PFSK-1 (cell line): ENCODE measurements around the gene FKBP1A.

Source experiments
- FOXP2 ChIP-seq: optimal IDR thresholded peaks from 2 replicates; pipeline ENCODE3; 2011; ENCODE audit warnings: borderline replicate concordance, control low read depth, inconsistent platforms; ENCODE audit not compliant: insufficient read depth; ENCODE audit errors: extremely low read length, extremely low read depth
- POLR2AphosphoS5 ChIP-seq: IDR thresholded peaks from 2 replicates; pipeline ENCODE4 v1.6.1; 2012; ENCODE audit warnings: low read depth, mild to moderate bottlenecking, control low read depth, low read length, moderate library complexity
- SIN3A ChIP-seq: IDR thresholded peaks from 2 replicates; pipeline ENCODE4 v1.6.1; 2012; ENCODE audit warnings: mild to moderate bottlenecking, low read length, moderate library complexity, borderline replicate concordance; ENCODE audit not compliant: insufficient read depth
- TF ChIP-seq, protein P1 (sequence below), 2 experiments: IDR thresholded peaks; 2 replicates each; pipeline versions ENCODE4 v1.6.1 to v1.8.0; 2011 to 2012; ENCODE audit warnings: low read depth in 2 of 2, low read length in 2 of 2, control low read depth in 1 of 2, inconsistent platforms in 1 of 2, mild to moderate bottlenecking in 1 of 2, moderate library complexity in 1 of 2; ENCODE audit not compliant: insufficient read depth in 1 of 2

DNA sequence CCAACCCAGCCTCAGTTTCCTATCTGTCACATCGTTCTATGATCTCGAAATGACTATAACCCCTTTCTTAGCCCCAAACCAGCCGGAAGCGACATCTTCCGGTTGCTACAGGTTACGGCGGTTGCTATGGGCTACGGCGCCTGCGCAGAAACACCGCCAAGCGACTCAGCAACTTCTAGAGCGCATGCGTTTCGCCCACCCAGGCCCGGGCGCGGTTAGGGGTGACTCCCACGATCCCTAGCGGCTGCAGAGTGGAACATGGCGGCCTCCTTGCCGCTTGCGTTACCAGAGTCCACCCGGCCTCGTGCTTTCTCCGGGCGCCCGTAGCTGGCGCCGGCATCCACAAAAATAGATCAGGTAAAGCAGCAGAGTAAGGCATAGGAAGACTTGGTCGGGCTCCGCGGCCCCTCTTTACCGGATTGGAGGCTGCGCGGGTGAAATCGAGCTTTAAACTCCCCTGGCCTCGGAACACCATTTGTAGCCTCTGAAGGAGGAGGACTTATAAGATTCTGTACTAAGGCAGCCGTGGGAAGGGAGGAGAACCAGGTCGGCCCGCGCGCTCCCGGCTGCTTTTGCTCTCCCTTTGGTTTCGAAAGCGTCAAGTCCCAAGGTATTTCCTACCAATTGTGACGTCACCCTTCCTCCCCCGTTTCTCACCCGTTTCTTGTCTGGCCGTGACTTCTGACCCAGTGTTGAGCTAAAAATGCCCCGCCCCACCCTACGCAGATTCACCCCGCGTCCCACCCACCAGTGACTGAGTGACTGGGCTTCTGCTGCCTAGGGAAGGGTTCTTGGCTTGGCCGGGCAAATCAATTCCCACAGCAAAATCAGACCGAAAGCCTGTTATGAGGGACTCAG is 67.5 kb downstream of the FKBP1A start:
- no peak for TF ChIP-seq FOXP2
- TF ChIP-seq, protein P1, sequence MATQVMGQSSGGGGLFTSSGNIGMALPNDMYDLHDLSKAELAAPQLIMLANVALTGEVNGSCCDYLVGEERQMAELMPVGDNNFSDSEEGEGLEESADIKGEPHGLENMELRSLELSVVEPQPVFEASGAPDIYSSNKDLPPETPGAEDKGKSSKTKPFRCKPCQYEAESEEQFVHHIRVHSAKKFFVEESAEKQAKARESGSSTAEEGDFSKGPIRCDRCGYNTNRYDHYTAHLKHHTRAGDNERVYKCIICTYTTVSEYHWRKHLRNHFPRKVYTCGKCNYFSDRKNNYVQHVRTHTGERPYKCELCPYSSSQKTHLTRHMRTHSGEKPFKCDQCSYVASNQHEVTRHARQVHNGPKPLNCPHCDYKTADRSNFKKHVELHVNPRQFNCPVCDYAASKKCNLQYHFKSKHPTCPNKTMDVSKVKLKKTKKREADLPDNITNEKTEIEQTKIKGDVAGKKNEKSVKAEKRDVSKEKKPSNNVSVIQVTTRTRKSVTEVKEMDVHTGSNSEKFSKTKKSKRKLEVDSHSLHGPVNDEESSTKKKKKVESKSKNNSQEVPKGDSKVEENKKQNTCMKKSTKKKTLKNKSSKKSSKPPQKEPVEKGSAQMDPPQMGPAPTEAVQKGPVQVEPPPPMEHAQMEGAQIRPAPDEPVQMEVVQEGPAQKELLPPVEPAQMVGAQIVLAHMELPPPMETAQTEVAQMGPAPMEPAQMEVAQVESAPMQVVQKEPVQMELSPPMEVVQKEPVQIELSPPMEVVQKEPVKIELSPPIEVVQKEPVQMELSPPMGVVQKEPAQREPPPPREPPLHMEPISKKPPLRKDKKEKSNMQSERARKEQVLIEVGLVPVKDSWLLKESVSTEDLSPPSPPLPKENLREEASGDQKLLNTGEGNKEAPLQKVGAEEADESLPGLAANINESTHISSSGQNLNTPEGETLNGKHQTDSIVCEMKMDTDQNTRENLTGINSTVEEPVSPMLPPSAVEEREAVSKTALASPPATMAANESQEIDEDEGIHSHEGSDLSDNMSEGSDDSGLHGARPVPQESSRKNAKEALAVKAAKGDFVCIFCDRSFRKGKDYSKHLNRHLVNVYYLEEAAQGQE (IDR thresholded peaks at IDR 0.05; ENCODE audit: insufficient read depth in 1 of 2, low read depth in 2 of 2, low read length in 2 of 2): 0 out of 4 replicates have a peak, but pooled peaks have one; percentile 6 to 26
- no peak for TF ChIP-seq SIN3A
- peak; percentile 82 for TF ChIP-seq POLR2AphosphoS5
